Measurements from ENCODE around the gene MS4A6A. TPM values are rescaled to one million over a fixed set of nuclear protein-coding genes. Genes with fewer than 3 reads are reported as not detected.
"Not testable (repeated sequence)": the region's sequence is repeated elsewhere in the genome, so short reads cannot be mapped to it uniquely, and the experiment has no call there.

MS4A6A gene
- total RNA-seq, 1 donor from 2014 or later: not detected

- Mint-ChIP-seq H3K36me3 (ENCODE audit: low read depth) (no peaks in the 10 kb centered on the region), H3K27me3 (ENCODE audit: low read depth) (no peaks in the 10 kb centered on the region), H3K27ac (no peak overlapping the region), H3K4me3 (ENCODE audit: low read depth) (no peak overlapping the region), H3K9me3 (no peaks in the 10 kb centered on the region), H3K4me1 (ENCODE audit: low read depth) (peaks cover 2% of the 10 kb centered on the region)
- DNase-seq (ENCODE audit: low spot score): no peak
- intact Hi-C loops (cut with micrococcal nuclease): no loop called here
Observed at GRCh38 chr11:60145677-60146076, 37.2 kb downstream of the MS4A6A start.

GRCh38 chr11:60143768-60144167, 39.1 kb downstream of the MS4A6A start:
- intact Hi-C loops (cut with micrococcal nuclease): no loop called here
- H3K36me3 Mint-ChIP-seq (ENCODE audit: low read depth): no peaks in the 10 kb centered on the region
- H3K4me3 Mint-ChIP-seq (ENCODE audit: low read depth): no peak overlapping the region
- no peak for DNase-seq (ENCODE audit: low spot score)
- H3K9me3 Mint-ChIP-seq: no peaks in the 10 kb centered on the region
- H3K4me1 Mint-ChIP-seq (ENCODE audit: low read depth): peaks cover 2% of the 10 kb centered on the region
- no peak overlapping the region for H3K27ac Mint-ChIP-seq
- peaks cover 2% of the 10 kb centered on the region for H3K27me3 Mint-ChIP-seq (ENCODE audit: low read depth)

- H3K27me3 Mint-ChIP-seq (ENCODE audit: low read depth): no peaks in the 10 kb centered on the region
- H3K4me1 Mint-ChIP-seq (ENCODE audit: low read depth): no peaks in the 10 kb centered on the region
- no peak for DNase-seq (ENCODE audit: low spot score)
- intact Hi-C loops (cut with micrococcal nuclease): loop anchor here (5.0 kb wide), 1 partner anchor 312 kb away; no protein-coding TSS in a partner anchor
- H3K27ac Mint-ChIP-seq: no peak overlapping the region
- H3K9me3 Mint-ChIP-seq: no peaks in the 10 kb centered on the region
- no peaks in the 10 kb centered on the region for H3K36me3 Mint-ChIP-seq (ENCODE audit: low read depth)
- H3K4me3 Mint-ChIP-seq (ENCODE audit: low read depth): no peak overlapping the region
Observed at GRCh38 chr11:60133917-60134316, 49.0 kb downstream of the MS4A6A start.

- no peaks in the 10 kb centered on the region for H3K27me3 Mint-ChIP-seq (ENCODE audit: low read depth)
- H3K36me3 Mint-ChIP-seq (ENCODE audit: low read depth): no peaks in the 10 kb centered on the region
- intact Hi-C loops (cut with micrococcal nuclease): loop anchor here (5.0 kb wide), 1 partner anchor 310 kb away; no protein-coding TSS in a partner anchor
- DNase-seq (ENCODE audit: low spot score): no peak
- no peak overlapping the region for H3K4me3 Mint-ChIP-seq (ENCODE audit: low read depth)
- no peak overlapping the region for H3K27ac Mint-ChIP-seq
- H3K4me1 Mint-ChIP-seq (ENCODE audit: low read depth): no peaks in the 10 kb centered on the region
- H3K9me3 Mint-ChIP-seq: no peaks in the 10 kb centered on the region
Observed at GRCh38 chr11:60131912-60132311, 51.0 kb downstream of the MS4A6A start.

GRCh38 chr11:60130496-60130895, 52.4 kb downstream of the MS4A6A start:
- no peak for DNase-seq (ENCODE audit: low spot score)
- Mint-ChIP-seq H3K36me3 (ENCODE audit: low read depth) (no peaks in the 10 kb centered on the region), H3K27me3 (ENCODE audit: low read depth) (no peaks in the 10 kb centered on the region), H3K4me3 (ENCODE audit: low read depth) (no peak overlapping the region), H3K27ac (no peak overlapping the region), H3K4me1 (ENCODE audit: low read depth) (no peaks in the 10 kb centered on the region), H3K9me3 (no peaks in the 10 kb centered on the region)
- intact Hi-C loops (cut with micrococcal nuclease): loop anchor here (5.0 kb wide), 1 partner anchor 308 kb away; no protein-coding TSS in a partner anchor

- Mint-ChIP-seq H3K27ac (no peak overlapping the region), H3K36me3 (ENCODE audit: low read depth) (no peaks in the 10 kb centered on the region), H3K4me3 (ENCODE audit: low read depth) (no peak overlapping the region), H3K4me1 (ENCODE audit: low read depth) (no peaks in the 10 kb centered on the region), H3K27me3 (ENCODE audit: low read depth) (no peaks in the 10 kb centered on the region), H3K9me3 (no peaks in the 10 kb centered on the region)
- no peak for DNase-seq (ENCODE audit: low spot score)
- intact Hi-C loops (cut with micrococcal nuclease): loop anchor here (5.0 kb wide), 1 partner anchor 308 kb away; no protein-coding TSS in a partner anchor
Observed at GRCh38 chr11:60129853-60130252, 53.0 kb downstream of the MS4A6A start.

- H3K36me3 Mint-ChIP-seq (ENCODE audit: low read depth); H3K27ac Mint-ChIP-seq; H3K4me1 Mint-ChIP-seq (ENCODE audit: low read depth); DNase-seq (ENCODE audit: low spot score); H3K9me3 Mint-ChIP-seq; intact Hi-C loops (cut with micrococcal nuclease); H3K27me3 Mint-ChIP-seq (ENCODE audit: low read depth); H3K4me3 Mint-ChIP-seq (ENCODE audit: low read depth): not testable (repeated sequence)
Observed at GRCh38 chr11:60128866-60129265, 54.0 kb downstream of the MS4A6A start.

GRCh38 chr11:60128376-60128775, 54.5 kb downstream of the MS4A6A start:
- H3K27ac Mint-ChIP-seq: no peak overlapping the region
- H3K4me3 Mint-ChIP-seq (ENCODE audit: low read depth): no peak overlapping the region
- no peaks in the 10 kb centered on the region for H3K27me3 Mint-ChIP-seq (ENCODE audit: low read depth)
- no peaks in the 10 kb centered on the region for H3K36me3 Mint-ChIP-seq (ENCODE audit: low read depth)
- no peaks in the 10 kb centered on the region for H3K4me1 Mint-ChIP-seq (ENCODE audit: low read depth)
- no peaks in the 10 kb centered on the region for H3K9me3 Mint-ChIP-seq
- no peak for DNase-seq (ENCODE audit: low spot score)
- intact Hi-C loops (cut with micrococcal nuclease): no loop called here

GRCh38 chr11:60127311-60127811, 55.5 kb downstream of the MS4A6A start:
- Mint-ChIP-seq H3K27ac (no peak overlapping the region), H3K36me3 (ENCODE audit: low read depth) (no peaks in the 10 kb centered on the region), H3K27me3 (ENCODE audit: low read depth) (no peaks in the 10 kb centered on the region), H3K4me3 (ENCODE audit: low read depth) (no peak overlapping the region), H3K4me1 (ENCODE audit: low read depth) (no peaks in the 10 kb centered on the region), H3K9me3 (no peaks in the 10 kb centered on the region)
- no peak for DNase-seq (ENCODE audit: low spot score)
- intact Hi-C loops (cut with micrococcal nuclease): no loop called here

GRCh38 chr11:60125956-60126585, 56.8 kb downstream of the MS4A6A start:
- no peak overlapping the region for H3K4me3 Mint-ChIP-seq (ENCODE audit: low read depth)
- H3K4me1 Mint-ChIP-seq (ENCODE audit: low read depth): no peaks in the 10 kb centered on the region
- H3K36me3 Mint-ChIP-seq (ENCODE audit: low read depth): no peaks in the 10 kb centered on the region
- intact Hi-C loops (cut with micrococcal nuclease): no loop called here
- no peak for DNase-seq (ENCODE audit: low spot score)
- no peak overlapping the region for H3K27ac Mint-ChIP-seq
- H3K9me3 Mint-ChIP-seq: no peaks in the 10 kb centered on the region
- no peaks in the 10 kb centered on the region for H3K27me3 Mint-ChIP-seq (ENCODE audit: low read depth)

- no peak for DNase-seq (ENCODE audit: low spot score)
- H3K4me1 Mint-ChIP-seq (ENCODE audit: low read depth): no peaks in the 10 kb centered on the region
- peaks cover 2% of the 10 kb centered on the region for H3K27me3 Mint-ChIP-seq (ENCODE audit: low read depth)
- no peaks in the 10 kb centered on the region for H3K9me3 Mint-ChIP-seq
- intact Hi-C loops (cut with micrococcal nuclease): no loop called here
- H3K4me3 Mint-ChIP-seq (ENCODE audit: low read depth): no peak overlapping the region
- no peak overlapping the region for H3K27ac Mint-ChIP-seq
- no peaks in the 10 kb centered on the region for H3K36me3 Mint-ChIP-seq (ENCODE audit: low read depth)
Observed at GRCh38 chr11:60124802-60125432, 58.0 kb downstream of the MS4A6A start.
